DND-41 (cell line): ENCODE results near the gene MYLK4.

ENCODE experiments used
- ATAC-seq: fragments of 200-7000 bp; cut with Tn5 transposase; 3 replicates; pipeline ENCODE4 v1.9.1; 2021; ENCODE audit warnings: low read depth; ENCODE audit not compliant: insufficient read depth
- DNase-seq: peaks from one replicate; pipeline ENCODE4 v3.0.0-alpha.2; 2020
- H2AFZ ChIP-seq: 2 replicates; pipeline ENCODE4 v1.6.0; 2012; ENCODE audit warnings: low read depth, low read length
- H3K27ac ChIP-seq: 2 replicates; pipeline ENCODE4 v1.5.1; 2012; ENCODE audit warnings: low read length, inconsistent platforms
- H3K27me3 ChIP-seq: fragments of 200-600 bp; sonication (generic); 2 replicates; pipeline ENCODE4 v1.6.0; 2012; ENCODE audit warnings: low read length, mild to moderate bottlenecking, inconsistent platforms; ENCODE audit not compliant: insufficient read depth, poor library complexity
- H3K36me3 ChIP-seq: 2 replicates; pipeline ENCODE4 v1.5.1; 2012; ENCODE audit warnings: low read length, inconsistent platforms; ENCODE audit not compliant: insufficient read depth
- H3K4me1 ChIP-seq: 2 replicates; pipeline ENCODE4 v1.5.1; 2012; ENCODE audit warnings: mild to moderate bottlenecking, low read length; ENCODE audit not compliant: insufficient read depth
- H3K4me2 ChIP-seq: 2 replicates; pipeline ENCODE4 v1.6.0; 2012; ENCODE audit warnings: mild to moderate bottlenecking, moderate library complexity, low read length, inconsistent platforms; ENCODE audit not compliant: insufficient read depth
- H3K4me3 ChIP-seq, 2 experiments: fragments of 200-600 bp in 1 of 2; shearing (Covaris generic) in 1 of 2; 2 replicates each; pipeline ENCODE4 v1.5.1; 2012 to 2016; ENCODE audit warnings: inconsistent platforms in 2 of 2, low read length in 2 of 2, mild to moderate bottlenecking in 2 of 2, low read depth in 1 of 2, moderate library complexity in 1 of 2
- H3K79me2 ChIP-seq: 2 replicates; pipeline ENCODE4 v1.6.0; 2012; ENCODE audit warnings: low read length, inconsistent platforms; ENCODE audit not compliant: insufficient read depth
- H3K9ac ChIP-seq: 2 replicates; pipeline ENCODE4 v1.6.0; 2012; ENCODE audit warnings: low read depth, mild to moderate bottlenecking, inconsistent platforms, low read length, moderate library complexity
- H3K9me3 ChIP-seq: 2 replicates; pipeline ENCODE4 v1.5.1; 2012; ENCODE audit warnings: low read length, moderate library complexity, mild to moderate bottlenecking, inconsistent platforms; ENCODE audit not compliant: insufficient read depth, severe bottlenecking
- H4K20me1 ChIP-seq: 2 replicates; pipeline ENCODE4 v1.6.0; 2012; ENCODE audit warnings: low read length; ENCODE audit not compliant: insufficient read depth
- CTCF ChIP-seq: IDR thresholded peaks from 2 replicates; pipeline ENCODE4 v1.5.1; 2012; ENCODE audit warnings: borderline replicate concordance, low read length, moderate library complexity, mild to moderate bottlenecking; ENCODE audit not compliant: poor library complexity, severe bottlenecking; ENCODE audit errors: extremely low read depth
- EZH2 ChIP-seq: IDR thresholded peaks from 3 replicates; pipeline ENCODE4 v1.6.1; 2012; ENCODE audit warnings: borderline replicate concordance, low read depth, mild to moderate bottlenecking, moderate library complexity, low read length, inconsistent platforms; ENCODE audit not compliant: severe bottlenecking

Gene MYLK4

GRCh38 chr6:2714111-2714895 lies 36.4 kb downstream of the MYLK4 start:
- Histone ChIP-seq H2AFZ (no peak overlapping the region), H3K79me2 (no peaks in the 10 kb centered on the region), H4K20me1 (no peaks in the 10 kb centered on the region), H3K27ac (no peak overlapping the region), H3K9ac (no peak overlapping the region), H3K36me3 (no peaks in the 10 kb centered on the region), H3K4me3 (no peak overlapping the region), H3K27me3 (no peaks in the 10 kb centered on the region), H3K9me3 (peaks cover 10% of the 10 kb centered on the region), H3K4me2 (no peak overlapping the region), H3K4me1 (no peaks in the 10 kb centered on the region)
- TF ChIP-seq EZH2, result no peak
- TF ChIP-seq CTCF, result no peak
- ATAC-seq, result no peak
- DNase-seq, result no peak

GRCh38 chr6:2713473-2714110 lies 37.1 kb downstream of the MYLK4 start:
- no peak overlapping the region for H3K4me2 ChIP-seq

GRCh38 chr6:2712102-2712501 lies 38.6 kb downstream of the MYLK4 start:
- H3K79me2 ChIP-seq, result no peaks in the 10 kb centered on the region
- H3K4me1 ChIP-seq, result no peaks in the 10 kb centered on the region
- H3K27me3 ChIP-seq, result no peaks in the 10 kb centered on the region
- no peak overlapping the region for H3K27ac ChIP-seq
- no peaks in the 10 kb centered on the region for H4K20me1 ChIP-seq
- no peak overlapping the region for H3K4me3 ChIP-seq
- no peak for TF ChIP-seq CTCF
- TF ChIP-seq EZH2, result no peak
- no peaks in the 10 kb centered on the region for H3K36me3 ChIP-seq
- no peak overlapping the region for H3K4me2 ChIP-seq
- DNase-seq, result no peak
- no peak overlapping the region for H2AFZ ChIP-seq
- ATAC-seq, result no peak
- H3K9me3 ChIP-seq, result peaks cover 10% of the 10 kb centered on the region
- no peak overlapping the region for H3K9ac ChIP-seq

More at GRCh38 chr6:2713473-2714110, 37.1 kb downstream of the MYLK4 start:
- Histone ChIP-seq H3K27ac (no peak overlapping the region), H2AFZ (no peak overlapping the region), H3K27me3 (no peaks in the 10 kb centered on the region), H3K9ac (no peak overlapping the region), H3K79me2 (no peaks in the 10 kb centered on the region), H3K9me3 (peaks cover 10% of the 10 kb centered on the region), H3K4me1 (no peaks in the 10 kb centered on the region), H4K20me1 (no peaks in the 10 kb centered on the region), H3K4me3 (no peak overlapping the region), H3K36me3 (no peaks in the 10 kb centered on the region)
- ATAC-seq, result no peak
- no peak for DNase-seq
- TF ChIP-seq CTCF, result no peak
- TF ChIP-seq EZH2, result no peak
